Lower leg skin (tissue), 3 donors: ENCODE results near the gene CDC26.

Experiments used
- CTCF ChIP-seq, 3 donors: fragments of 450-650 bp; IDR thresholded peaks; one replicate each; pipeline ENCODE4 v1.5.1; 2016; ENCODE audit warnings: antibody characterized with exemption in 3 of 3, mild to moderate bottlenecking in 3 of 3, moderate library complexity in 2 of 3
- POLR2A ChIP-seq, 2 donors: fragments of 450-650 bp; IDR thresholded peaks; one replicate each; pipeline ENCODE4 v1.6.1; 2016 to 2017; ENCODE audit warnings: antibody characterized with exemption in 2 of 2, mild to moderate bottlenecking in 1 of 2, moderate library complexity in 1 of 2

GRCh38 chr9:113315231-113315630, 39.9 kb upstream of the CDC26 start:
- TF ChIP-seq POLR2A (IDR thresholded peaks at IDR 0.05) (no peak), CTCF (IDR thresholded peaks at IDR 0.05) (no peak)
